ENCODE results near the gene COA8. TPM values are rescaled to one million over a fixed set of nuclear protein-coding genes. Genes with fewer than 3 reads are reported as not detected.

The COA8 gene
- total RNA-seq, 1 donor from 2014 or later = 17.2 TPM

DNA sequence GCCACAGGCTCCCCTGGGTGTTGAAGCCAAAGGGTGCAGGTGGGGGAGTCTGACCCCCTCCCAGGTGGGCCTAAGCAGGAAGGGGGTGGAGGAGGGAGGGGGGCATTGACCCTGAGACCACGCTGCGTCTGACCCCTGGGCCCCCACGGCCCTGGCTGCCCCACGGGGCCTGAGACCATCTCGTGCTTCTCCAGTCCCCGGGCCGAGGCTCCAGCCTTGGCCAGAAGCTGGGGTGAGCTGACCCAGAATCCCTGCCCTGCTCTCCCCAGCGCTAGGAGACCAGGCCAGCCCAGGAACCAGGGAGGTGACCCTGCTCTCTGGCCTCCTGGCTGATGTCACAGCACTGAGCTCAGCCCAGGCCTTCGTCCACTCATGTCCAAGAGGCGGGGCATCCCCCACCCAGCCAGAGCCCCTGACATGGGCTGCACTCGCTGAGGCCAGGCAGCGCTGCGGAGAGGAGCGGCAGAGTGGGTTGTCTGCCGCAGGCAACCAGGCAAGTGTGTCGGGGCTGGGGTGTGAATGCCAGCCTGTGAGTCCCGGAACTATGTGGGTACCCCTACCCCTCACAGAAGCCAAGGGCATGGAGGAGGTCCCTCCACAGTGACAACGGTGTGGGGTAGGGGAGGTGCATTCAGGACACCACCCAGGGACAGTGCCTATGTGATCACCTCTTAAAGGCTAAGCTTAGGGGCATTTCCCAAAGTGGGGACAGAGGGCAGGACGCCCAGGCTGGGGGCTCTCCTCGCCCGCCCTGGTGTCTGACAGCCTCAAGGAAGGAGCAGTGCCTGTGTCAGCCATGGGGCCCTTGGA lies 27.5 kb upstream of the COA8 start:
- peaks cover 93% of the 10 kb centered on the region for H3K4me1 ChIP-seq
- no peak for TF ChIP-seq POLR2A (IDR thresholded peaks at IDR 0.05)
- TF ChIP-seq POLR2AphosphoS5 (IDR thresholded peaks at IDR 0.05; ENCODE audit: insufficient read depth in 1 of 2, low read depth in 1 of 2) = peak in 1 of 2 donors; percentile 69
- intact Hi-C loops (cut with DNase I) = no loop called here
- no peaks in the 10 kb centered on the region for H3K9me3 ChIP-seq
- H3K27ac ChIP-seq = peak overlapping the region; percentile 88
- no peaks in the 10 kb centered on the region for H3K27me3 ChIP-seq
- no peak for DNase-seq (ENCODE audit: extremely low spot score in 2 of 2)
- peak overlapping the region in 1 of 2 donors; percentile 7 for H3K4me3 ChIP-seq
- peaks cover 0 to 5% of the 10 kb centered on the region in 2 donors for H3K36me3 ChIP-seq

DNA sequence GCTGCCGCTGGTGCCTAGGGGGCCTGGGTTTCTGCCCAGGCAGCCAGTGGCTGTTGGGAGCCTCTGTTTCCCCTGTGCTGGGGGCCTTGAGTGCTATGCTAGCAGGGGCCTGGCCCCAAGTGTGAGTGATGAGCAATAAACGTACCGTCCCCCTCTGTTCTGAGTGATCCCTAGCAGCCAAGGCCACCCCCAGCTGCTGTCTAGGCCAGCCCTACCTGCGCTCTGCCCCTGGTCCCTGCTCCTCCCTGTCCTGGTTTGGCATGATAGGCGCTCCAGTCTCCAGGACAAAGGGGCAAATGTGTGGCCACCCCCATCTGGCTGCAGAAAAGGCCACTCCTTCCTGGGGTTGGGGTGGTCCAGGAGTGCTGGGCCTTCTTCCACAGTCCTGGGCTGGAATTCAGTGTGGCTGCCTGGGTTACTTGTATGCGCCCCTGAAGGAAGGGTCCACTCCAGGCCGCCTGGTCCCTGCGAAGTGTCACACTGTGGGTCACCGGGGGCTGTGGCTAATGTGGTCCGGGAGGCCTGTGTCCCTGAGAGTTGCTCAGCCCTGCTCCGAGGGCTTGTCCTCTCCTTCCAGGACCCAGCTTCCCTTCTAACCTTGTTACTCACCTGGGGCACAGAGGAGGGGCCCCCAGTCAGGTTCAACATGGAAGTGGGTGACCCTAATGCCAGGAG lies 26.7 kb upstream of the COA8 start:
- intact Hi-C loops (cut with DNase I) = no loop called here
- DNase-seq (ENCODE audit: extremely low spot score in 2 of 2) = no peak

DNA sequence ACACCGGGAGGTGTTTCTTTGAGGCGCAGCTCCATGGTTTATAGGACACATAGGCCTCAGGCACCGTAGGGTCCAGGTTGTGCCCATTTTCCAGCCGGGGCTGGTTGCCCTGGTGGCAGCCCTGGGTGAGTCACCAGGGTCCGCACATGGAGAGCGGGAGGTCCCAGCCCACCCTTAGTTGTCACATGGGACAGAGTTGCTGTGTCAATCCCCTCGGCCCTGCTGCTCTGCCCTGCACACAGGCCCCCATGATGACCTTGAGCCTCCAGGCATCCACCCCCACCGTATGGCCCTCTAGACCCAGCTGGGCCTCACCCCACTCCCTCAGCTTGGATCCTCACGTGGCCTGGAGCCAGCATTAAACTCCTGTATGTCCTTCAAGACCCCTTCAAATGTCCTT lies 26.1 kb upstream of the COA8 start:
- Histone ChIP-seq H3K27me3 (no peaks in the 10 kb centered on the region), H3K27ac (peak overlapping the region; percentile 88), H3K4me3 (no peak overlapping the region), H3K9me3 (no peaks in the 10 kb centered on the region), H3K4me1 (peaks cover 92% of the 10 kb centered on the region), H3K36me3 (peaks cover 0 to 5% of the 10 kb centered on the region in 2 donors)
- no peak for DNase-seq (ENCODE audit: extremely low spot score in 2 of 2)
- intact Hi-C loops (cut with DNase I) = no loop called here
- TF ChIP-seq, protein P1, sequence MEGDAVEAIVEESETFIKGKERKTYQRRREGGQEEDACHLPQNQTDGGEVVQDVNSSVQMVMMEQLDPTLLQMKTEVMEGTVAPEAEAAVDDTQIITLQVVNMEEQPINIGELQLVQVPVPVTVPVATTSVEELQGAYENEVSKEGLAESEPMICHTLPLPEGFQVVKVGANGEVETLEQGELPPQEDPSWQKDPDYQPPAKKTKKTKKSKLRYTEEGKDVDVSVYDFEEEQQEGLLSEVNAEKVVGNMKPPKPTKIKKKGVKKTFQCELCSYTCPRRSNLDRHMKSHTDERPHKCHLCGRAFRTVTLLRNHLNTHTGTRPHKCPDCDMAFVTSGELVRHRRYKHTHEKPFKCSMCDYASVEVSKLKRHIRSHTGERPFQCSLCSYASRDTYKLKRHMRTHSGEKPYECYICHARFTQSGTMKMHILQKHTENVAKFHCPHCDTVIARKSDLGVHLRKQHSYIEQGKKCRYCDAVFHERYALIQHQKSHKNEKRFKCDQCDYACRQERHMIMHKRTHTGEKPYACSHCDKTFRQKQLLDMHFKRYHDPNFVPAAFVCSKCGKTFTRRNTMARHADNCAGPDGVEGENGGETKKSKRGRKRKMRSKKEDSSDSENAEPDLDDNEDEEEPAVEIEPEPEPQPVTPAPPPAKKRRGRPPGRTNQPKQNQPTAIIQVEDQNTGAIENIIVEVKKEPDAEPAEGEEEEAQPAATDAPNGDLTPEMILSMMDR (IDR thresholded peaks at IDR 0.05) = no peak
- TF ChIP-seq POLR2AphosphoS5 (IDR thresholded peaks at IDR 0.05; ENCODE audit: insufficient read depth in 1 of 2, low read depth in 1 of 2) (no peak), POLR2A (IDR thresholded peaks at IDR 0.05) (no peak)

More for the DNA sequence above, 26.7 kb upstream of the COA8 start:
- H3K27me3 ChIP-seq = no peaks in the 10 kb centered on the region
- H3K4me1 ChIP-seq = peaks cover 92% of the 10 kb centered on the region
- H3K36me3 ChIP-seq = peaks cover 0 to 5% of the 10 kb centered on the region in 2 donors
- H3K4me3 ChIP-seq = peak overlapping the region in 1 of 2 donors; percentile 7
- H3K9me3 ChIP-seq = no peaks in the 10 kb centered on the region
- TF ChIP-seq, protein P1 (IDR thresholded peaks at IDR 0.05) = no peak
- no peak for TF ChIP-seq POLR2AphosphoS5 (IDR thresholded peaks at IDR 0.05; ENCODE audit: insufficient read depth in 1 of 2, low read depth in 1 of 2)
- no peak for TF ChIP-seq POLR2A (IDR thresholded peaks at IDR 0.05)
- H3K27ac ChIP-seq = peak overlapping the region; percentile 88

- no peak overlapping the region for H3K4me3 ChIP-seq
- peaks cover 0 to 5% of the 10 kb centered on the region in 2 donors for H3K36me3 ChIP-seq
- H3K27ac ChIP-seq = peak overlapping the region; percentile 88
- no peaks in the 10 kb centered on the region for H3K27me3 ChIP-seq
- no peak for DNase-seq (ENCODE audit: extremely low spot score in 2 of 2)
- intact Hi-C loops (cut with DNase I) = no loop called here
- TF ChIP-seq POLR2AphosphoS5 (IDR thresholded peaks at IDR 0.05; ENCODE audit: insufficient read depth in 1 of 2, low read depth in 1 of 2) = no peak
- TF ChIP-seq, protein P1 (IDR thresholded peaks at IDR 0.05) = no peak
- no peak for TF ChIP-seq POLR2A (IDR thresholded peaks at IDR 0.05)
- H3K4me1 ChIP-seq = peaks cover 92% of the 10 kb centered on the region
- H3K9me3 ChIP-seq = no peaks in the 10 kb centered on the region
These were observed 25.4 kb upstream of the COA8 start for GRCh38 chr14:103537175-103537990.

Data from vagina (tissue), 2 donors.